Activated CD8-positive, alpha-beta memory T cell treated with anti-CD3 and anti-CD28 coated beads, Interleukin-2, amount 50 U/mL, for 4 hours (primary cell): ENCODE results near the gene RPUSD1.
"Not testable (repeated sequence)": the region's sequence is repeated elsewhere in the genome, so short reads cannot be mapped to it uniquely, and the experiment has no call there.

Experiments
- DNase-seq: peaks from one replicate; pipeline ENCODE4 v3.0.0-alpha.2; 2020

The RPUSD1 gene, protein sequence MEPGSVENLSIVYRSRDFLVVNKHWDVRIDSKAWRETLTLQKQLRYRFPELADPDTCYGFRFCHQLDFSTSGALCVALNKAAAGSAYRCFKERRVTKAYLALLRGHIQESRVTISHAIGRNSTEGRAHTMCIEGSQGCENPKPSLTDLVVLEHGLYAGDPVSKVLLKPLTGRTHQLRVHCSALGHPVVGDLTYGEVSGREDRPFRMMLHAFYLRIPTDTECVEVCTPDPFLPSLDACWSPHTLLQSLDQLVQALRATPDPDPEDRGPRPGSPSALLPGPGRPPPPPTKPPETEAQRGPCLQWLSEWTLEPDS

DNA sequence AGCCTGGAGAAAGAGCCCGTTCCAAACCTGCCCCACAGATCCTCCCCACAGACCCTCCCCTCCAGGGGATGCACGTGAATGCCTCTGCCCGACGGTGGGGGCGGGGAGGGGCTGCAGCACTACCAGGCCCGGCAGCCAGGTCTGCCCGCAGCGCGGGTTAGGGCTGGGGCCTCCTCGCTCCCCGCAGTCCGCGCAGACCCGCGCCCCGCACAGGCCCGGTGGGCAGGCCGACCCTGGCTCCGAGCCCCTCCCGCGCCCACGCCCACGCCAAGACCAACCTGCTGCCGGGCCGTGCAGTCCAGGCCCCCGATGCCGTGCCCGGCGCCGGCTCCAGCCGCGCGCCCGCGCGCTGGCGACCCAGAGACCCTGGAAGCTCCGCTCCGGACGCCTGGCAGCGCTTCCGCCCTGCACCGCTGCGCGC is at the start of gene RPUSD1:
RPUSD1 (minus strand) TSS at position 404 of the 421 bp plus-strand sequence. CDS start 644 bp downstream, outside the sequence.
- no peak for DNase-seq

DNA sequence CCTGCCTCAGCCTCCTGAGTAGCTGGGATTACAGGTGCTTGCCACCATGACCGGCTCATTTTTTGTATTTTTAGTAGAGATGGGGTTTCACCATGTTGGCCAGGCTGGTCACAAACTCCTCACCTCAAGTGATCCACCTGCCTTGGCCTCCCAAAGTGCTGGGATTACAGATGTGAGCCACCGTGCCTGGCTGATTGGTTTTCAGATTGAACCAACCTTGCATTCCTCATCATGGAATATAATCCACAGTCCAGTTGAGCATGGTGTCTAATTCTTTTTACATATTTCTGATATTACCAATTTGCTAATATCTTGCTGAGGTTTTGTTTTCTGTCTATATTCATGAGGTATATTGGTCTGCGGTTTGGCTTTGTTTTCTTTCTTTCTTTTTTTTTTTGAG is 48.6 kb upstream of the RPUSD1 start:
- not testable (repeated sequence) for DNase-seq

DNA sequence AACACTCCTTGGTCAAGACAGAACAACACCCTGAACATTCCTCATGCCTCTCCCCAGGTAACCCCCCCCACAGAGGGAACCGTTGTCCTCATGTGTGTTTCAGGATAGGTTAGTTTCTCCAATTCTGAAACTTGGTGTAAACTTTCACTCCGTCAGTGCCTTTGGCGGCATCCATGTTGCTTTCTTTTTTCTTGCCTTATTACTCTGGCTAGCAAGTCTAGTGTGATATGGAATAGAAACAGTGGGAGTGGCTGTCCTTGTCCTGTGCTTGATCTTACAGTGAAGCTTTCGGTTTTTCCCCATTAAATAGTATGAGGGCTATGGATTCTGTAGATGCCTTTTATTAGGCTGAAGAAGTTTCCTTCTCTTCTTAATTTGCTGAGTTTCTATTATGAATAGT is 48.0 kb upstream of the RPUSD1 start:
- no peak for DNase-seq

DNA sequence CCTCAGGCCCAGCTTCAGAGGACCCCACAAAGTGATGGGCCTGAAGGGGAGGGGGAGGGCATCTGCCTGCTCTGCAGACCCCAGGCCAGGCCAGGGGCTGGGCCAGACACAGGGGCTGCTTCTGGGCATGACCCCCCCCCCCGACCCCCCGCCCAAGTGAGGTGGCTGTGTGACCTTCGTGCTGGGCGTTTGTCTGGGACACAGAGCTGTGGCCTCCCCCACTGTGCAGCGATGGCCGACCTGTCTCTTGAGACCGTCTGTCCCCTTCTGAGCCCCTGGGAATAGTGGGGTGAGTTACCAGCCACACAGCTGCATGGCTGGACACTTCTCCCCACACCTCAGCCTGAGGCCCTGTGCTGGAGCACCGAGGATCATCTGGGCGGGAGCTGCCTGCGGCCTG is 47.2 kb upstream of the RPUSD1 start:
- no peak for DNase-seq

DNA sequence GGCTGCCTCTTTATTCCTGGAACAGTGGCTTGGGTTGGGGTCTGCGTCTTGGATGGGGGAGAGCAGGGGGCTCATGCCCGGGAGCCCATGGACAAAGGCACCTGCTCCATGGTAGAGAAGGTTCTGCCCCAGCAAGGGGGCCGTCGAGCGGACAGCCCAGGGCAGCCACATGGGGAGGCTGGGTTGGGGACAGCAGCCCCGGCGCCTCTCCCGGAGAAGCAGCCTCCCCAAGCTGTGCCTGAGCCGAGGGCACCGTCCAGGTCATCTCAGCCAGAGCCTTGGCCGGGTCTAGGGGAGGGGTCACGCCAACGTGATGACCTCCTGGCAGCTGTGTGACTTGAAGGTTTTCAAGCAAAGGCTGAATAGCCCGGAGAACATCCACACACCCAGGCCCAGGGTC is 45.2 kb upstream of the RPUSD1 start:
- DNase-seq = no peak

DNA sequence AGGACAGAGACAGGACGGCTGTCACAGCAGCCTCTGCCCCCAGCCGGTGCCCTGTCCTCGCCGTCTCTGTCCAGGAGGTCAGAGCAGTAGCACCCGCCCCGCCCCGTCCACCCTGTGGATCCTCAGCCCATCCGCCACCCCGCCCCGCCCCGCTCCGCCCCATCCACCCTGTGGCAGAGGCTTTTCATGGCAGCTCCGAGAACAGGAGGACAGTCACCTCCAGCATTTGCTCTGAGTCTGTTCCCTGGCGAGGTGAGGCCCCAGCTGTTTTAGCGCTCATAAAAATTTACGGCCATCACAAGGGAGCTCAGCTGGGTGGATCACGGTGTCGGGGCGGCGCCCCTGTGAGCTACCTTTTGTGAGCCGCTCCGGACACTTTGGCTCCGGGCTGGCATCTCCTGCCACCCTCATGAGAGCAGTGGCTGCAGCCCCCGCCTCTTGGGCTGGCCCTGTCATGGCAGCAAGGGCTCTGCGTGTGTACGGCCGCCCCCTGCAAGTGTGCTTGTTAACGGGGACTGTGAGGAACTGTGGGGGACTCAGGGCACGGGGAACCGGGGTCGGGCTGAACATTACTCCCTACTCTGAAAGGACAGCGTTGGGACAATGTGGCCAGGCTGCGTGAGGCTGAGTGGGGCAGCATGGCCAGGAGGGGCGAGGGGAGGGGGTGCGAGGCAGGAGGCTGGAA is 44.6 kb upstream of the RPUSD1 start:
- no peak for DNase-seq

DNA sequence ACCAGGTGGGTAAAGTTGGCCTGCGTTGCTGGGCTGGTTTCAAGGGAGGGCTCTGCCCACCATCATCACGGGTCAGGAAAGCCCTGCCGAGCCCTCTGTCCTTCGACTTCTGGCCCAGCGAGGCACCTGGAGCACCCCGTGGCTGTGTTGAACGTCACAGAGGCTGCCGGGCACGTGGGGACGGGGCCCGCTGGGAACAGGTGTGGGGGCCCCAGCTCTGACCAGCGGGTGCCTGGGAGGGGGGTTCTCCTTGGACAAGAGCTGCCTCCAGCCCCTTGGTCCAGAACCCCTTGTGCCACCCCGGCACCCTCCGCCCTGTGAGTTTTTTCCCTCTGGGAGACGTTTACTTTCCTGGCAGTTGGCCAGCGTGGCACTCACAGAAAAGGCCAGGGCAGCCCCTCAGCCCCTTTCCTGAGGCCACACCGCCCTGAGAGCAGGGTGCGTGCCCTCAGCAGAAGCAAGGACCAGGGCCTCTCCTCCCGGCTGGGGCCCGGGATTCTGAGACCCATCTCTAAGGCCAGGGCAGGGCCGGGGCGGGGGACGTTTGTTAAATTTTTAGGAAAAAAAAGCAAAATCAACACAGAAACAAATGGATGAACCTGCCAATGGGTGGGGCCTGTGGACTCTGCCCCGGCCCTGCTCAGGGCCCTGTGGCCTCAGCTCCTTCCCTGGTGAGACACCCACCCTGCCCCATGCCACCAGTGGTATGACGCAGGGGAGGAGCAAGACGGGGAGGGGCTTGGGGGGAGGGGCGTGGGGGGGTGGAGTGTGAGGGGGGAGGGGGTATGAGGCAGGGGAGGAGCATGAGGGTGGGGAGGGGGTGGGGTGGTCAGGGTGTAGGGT is 43.6 kb upstream of the RPUSD1 start:
- DNase-seq = no peak

DNA sequence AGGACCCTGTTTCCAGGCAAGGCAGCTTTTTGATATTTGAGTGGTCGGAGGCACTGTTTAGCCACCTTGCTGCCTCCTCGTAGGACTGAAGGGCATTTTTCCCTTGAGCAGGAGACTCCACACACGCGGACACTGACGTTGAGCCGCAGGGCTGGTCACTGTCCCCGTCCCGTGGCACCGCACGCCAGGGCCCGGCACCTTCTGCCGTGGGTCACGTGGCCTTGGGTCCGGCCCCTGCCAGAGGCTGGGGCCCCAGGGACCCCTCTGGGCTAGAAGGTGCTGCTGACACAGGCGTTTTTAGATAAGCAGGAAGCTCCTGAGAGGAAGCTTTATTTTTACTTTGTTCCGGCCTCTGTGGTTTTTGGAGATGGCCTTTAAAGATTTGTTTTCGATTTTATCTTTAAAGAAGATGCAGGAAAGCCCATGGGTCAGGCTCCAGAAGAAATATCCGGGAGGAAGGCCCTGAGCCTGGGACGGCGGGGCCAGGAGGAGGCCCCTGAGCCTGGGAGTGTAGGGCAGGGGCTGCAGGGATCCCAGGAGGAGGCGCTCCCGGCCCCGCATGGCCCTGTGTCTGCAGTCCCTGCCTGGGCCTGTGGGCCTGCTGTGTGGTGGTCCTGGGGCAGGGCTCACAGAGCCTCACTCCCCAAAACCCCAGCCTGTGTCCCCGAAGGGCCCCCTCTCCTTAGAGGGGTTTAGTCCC is 42.8 kb upstream of the RPUSD1 start:
- DNase-seq = no peak

DNA sequence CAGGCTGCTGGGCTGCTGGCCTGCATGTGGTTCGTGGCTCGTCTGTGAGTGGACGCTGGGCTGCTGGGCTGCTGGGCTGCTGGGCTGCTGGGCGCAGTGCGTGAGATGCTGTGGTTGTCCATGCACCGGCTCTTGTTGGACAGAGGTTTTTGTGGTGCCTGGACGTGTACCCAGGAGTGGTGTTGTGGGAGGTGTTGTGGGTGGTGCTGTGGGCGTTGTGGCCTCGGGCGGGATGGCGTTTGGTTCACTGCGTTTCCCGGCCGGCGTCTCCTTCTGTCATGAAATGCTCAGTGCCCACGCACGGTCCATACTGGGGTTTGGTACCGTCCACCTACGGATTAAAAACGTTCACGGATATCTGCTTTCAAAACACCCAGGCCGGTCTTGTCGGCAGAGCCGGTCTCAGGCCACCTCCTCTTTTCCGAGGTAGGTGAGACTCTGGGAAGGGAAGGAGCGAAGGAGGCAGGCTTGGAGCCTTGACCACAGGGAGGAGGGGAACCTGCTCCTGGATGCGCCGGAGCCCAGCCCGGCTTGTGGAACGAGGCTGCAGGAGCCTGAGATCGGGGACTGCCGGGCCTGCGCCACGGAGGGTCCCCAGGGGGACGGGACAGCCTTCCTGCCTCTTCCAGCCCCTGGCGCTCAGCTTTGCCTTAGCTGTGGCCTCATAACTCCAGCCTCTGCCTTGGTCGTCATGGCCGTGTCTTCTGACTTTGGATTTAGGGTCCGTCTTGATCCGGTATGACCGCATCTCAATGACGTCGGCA is 42.1 kb upstream of the RPUSD1 start:
- DNase-seq = no peak

DNA sequence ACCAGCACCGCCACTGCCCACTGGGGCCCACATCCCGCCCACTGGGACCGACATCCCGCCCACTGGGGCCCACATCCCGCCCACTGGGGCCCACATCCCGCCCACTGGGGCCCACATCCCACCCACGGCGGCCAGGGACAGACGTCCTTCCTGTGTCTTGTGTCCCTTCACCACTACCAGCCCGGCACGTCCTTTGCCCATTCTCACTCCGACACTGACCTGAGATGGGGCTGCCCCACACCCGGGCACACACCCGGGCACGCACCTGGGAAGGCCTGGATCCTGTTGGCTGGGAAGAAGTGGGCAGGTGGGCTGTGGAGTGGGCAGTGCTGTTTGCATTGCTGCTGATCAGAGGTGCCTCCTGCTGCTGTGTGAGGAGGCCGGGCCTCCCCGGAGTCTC is 40.7 kb upstream of the RPUSD1 start:
- no peak for DNase-seq

DNA sequence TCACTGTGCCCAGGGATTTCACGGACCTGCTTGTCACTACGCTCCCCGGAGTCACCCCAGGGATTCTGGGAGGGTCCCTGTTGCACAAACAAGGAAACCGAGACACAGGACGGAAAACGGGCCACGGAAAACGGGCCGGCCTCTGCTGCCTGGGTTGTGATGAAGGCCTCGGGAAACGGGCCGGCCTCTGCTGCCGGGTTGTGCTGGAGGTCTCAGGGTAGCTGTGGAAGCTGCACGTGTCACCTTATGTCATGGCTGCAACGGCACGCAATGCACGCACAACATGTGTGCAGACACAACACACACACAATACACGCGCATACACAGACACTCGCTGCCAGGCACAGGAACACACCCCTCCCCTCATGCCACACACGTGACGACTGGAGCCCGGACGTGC is 39.3 kb upstream of the RPUSD1 start:
- DNase-seq = no peak

DNA sequence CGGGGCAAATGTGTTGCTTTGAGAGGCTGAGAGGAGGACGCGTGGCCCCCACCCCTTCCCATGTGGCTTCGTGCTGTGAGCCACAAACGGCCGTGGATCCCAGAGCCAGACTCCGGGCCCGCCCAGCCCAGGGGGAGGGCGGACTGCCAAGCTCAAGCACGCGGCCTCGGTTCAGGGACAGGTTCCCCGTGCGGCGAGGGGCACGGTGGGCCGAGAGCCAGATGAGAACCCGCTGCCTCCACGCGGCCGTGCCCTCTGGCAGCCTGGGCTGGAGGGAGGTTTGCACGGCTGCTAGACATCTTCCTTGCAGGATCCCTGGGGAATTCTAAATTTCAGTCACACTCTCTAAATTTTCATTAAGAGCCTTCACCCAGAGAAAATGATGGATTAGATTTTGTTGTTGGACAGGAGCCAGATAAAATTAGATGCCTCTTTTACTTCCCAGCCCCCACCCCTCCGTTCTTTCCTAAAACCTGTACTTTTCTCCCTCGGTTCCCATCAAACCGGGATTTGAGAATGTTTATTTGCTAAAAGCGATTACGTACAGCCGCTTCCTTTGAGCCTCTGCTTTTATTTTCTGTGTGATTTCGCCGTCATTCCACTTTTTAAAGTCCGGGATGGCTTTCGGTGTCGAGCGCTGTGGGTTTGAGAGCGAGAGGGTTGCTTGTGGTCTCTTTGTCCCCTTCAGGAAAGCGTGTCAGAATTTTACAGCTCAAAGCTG is 37.3 kb upstream of the RPUSD1 start:
- DNase-seq = no peak

DNA sequence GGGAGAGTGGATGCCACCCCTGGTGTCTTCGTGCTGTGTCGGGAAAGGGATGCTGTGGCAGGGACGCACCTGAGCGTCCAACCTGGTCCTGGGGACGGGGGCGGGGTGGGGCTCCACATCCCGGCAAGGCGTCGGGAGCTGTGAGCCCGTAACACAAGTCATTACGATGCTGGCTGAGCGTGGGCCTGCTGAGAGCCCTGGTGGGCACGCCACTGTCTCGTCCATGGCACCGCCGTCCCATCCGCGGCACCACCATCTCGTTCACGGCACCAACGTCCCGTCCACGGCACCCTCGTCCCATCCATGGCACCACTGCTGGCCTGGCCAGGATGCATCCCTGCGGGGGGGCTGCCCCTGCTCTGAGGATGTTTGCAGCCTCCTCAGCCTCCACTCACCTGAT is 36.4 kb upstream of the RPUSD1 start:
- DNase-seq = no peak

DNA sequence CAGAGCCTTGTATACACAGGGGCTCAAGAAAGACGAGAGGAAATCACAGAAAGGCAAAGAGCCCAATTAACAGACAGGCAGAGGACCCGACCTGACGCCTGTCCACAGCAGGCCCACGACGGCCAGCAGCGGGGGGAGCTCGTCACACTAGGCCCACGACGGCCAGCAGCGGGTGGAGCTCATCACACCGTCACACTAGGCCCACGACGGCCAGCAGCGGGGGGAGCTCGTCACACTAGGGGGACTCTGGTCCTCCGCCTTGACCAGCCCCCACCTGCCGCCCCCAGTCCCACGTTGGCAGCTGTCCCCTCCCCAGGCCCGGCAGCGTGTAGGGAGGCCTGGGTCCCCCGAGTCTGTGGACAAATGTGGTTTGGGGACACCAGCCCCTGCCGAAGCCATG is 36.0 kb upstream of the RPUSD1 start:
- no peak for DNase-seq

DNA sequence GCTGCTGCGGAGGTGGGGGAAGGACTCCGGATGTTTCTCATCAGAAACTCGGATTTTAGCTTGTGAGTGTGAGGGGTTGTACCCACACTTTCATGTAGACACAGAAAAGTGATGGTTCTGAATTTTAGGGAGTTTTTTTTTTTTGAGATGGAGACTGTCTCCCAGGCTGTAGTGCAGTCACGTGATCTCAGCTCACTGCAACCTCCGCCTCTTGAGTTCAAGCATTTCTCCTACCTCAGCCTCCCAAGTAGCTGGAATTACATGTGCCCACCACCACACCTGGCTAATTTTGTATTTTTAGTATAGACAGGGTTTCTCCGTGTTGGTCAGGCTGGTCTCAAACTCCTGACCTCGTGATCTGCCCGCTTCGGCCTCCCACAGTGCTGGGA is 34.7 kb upstream of the RPUSD1 start:
- no peak for DNase-seq

DNA sequence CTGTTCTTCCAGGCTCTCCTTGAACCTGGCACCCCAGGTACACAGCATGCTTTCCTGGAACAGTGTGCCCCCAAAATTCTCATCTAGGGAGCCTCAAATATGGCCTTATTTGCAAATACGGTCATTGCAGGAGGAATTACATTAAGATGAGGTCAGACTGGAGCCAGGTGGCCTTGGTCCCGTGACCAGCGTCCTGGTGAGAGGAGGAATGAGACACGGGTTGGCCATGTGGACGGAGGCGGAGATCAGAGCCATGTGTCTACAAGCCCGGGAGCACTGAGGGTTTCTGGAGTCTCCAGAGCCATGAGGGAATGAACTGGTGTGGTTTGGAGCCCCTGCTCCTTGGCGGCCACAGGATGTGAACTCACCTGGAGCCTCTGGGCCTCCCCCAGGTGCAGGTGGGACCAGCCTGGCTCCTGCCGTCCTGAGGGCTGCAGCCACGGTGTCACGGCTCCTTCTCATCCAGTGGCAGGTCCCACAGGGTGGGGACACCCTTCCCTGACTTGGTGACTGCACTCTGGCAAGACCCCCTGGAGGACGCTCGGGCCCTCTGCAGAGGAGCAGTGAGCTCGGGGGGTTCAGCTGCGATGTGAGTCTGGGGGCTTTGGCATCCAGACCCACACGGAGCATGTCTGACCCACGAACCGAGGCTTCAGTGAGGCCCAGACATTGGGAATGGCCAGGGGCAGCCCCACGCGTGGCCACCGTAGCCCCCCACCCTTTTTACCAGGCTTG is 34.2 kb upstream of the RPUSD1 start:
- no peak for DNase-seq

DNA sequence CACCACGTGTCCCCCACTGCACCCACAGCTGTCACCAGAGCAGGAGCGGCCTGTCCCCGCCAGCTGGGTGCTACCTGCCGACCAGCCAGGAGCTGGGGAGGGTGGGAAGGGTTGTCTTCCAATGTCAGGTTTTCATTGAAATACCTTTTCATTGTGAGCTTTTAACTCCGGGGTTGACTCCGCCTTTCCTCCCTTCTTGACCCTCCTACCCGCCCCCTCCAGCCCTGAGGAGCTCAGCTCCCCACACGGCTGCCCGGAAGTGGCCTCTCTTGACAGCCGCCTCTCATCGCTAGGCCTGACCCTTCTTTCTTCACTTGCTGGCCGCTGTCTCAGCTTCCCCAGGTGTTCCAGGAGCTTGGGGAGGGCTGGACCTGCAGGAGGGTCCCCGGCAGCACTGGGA is 33.6 kb upstream of the RPUSD1 start:
- DNase-seq = no peak

DNA sequence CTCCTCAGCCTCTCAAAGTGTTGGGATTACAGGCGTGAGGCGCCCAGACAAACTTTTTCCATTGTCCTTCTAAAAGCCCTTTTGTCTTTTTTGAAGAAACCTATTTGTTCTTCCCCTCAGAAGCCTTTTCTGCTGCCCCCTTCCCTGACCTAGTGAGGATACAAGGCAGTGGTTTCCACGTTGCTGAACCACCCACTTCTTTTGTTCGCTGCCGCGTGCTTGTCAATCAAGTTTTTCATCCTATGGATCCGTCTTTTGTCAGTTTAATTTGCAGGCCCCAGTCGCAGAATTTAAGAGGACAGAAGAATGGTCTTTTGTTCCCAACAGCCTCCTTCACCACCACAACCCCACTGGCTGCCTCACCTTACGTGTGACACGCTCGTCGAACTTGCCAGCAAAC is 32.6 kb upstream of the RPUSD1 start:
- DNase-seq = no peak

DNA sequence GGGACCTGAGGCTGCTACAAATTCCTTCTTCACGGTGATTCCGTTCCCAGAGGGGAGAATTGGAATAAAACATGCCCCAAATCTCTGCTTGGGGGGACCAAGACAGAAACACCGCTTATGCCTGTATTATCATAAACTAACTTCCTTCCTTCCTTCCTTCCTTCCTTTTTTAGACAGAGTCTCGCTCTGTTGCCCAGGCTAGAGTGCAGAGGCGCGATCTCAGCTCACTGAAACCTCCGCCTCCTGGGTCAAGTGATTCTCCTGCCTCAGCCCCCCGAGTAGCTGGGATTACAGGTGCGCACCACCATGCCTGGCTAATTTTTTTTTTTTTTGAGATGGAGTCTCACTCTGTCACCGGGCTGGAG is 31.8 kb upstream of the RPUSD1 start:
- not testable (repeated sequence) for DNase-seq

DNA sequence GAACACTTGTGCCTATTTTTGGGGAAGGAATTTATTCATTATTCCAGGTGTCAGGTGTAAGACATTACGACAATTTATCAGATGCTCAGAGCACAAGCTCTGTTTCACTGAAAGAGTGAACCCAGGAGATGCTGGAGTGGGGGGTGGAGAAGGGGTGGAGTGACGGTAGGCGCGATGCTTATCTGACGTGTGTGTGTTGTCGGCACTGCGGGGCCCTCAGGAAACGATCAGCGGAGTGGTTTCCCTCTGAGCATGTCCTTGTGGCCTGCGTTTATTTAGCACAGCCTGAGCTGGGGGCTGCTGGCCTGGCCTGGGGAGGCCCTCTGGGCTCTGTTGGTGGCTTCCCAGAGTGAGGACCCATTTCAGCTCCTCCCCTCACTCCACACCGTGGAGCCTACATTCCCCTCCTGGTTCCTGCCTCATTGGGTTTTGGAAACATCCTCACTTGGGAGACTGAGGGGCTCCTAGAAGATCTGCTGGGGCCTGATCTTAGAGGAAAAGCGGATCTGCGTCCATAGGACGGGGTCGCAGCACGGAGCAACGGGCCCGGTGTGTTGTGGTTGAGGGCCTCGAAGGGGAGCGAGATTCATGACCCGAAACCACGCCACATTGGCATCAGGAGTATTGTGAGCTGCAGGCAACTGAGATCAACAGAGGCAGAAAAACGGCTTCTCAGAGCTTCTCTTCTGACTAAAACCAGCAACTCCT is 31.3 kb upstream of the RPUSD1 start:
- DNase-seq = no peak
